Ureter (tissue), 1 donor: ENCODE measurements around the gene SELENOP. TPM values are rescaled to one million over a fixed set of nuclear protein-coding genes. Genes with fewer than 3 reads are reported as not detected.
"Not testable (repeated sequence)": the region's sequence is repeated elsewhere in the genome, so short reads cannot be mapped to it uniquely, and the experiment has no call there.

Source experiments
- DNase-seq: peaks from one replicate; pipeline ENCODE4 v3.0.0-alpha.2; 2020; ENCODE audit warnings: low spot score
- total RNA-seq: library from RNA; stranded (reverse); gene quantifications from one replicate; pipeline ENCODE4 v1.2.4, GENCODE V29; 2023
- donor health status: DM: yes; HTN: yes; CAD: no.

SELENOP gene
- total RNA-seq, 1 donor from 2014 or later, result 87.8 TPM

- no peak for DNase-seq
Measured at GRCh38 chr5:42826757-42827515, 15.2 kb upstream of the SELENOP start.

DNA sequence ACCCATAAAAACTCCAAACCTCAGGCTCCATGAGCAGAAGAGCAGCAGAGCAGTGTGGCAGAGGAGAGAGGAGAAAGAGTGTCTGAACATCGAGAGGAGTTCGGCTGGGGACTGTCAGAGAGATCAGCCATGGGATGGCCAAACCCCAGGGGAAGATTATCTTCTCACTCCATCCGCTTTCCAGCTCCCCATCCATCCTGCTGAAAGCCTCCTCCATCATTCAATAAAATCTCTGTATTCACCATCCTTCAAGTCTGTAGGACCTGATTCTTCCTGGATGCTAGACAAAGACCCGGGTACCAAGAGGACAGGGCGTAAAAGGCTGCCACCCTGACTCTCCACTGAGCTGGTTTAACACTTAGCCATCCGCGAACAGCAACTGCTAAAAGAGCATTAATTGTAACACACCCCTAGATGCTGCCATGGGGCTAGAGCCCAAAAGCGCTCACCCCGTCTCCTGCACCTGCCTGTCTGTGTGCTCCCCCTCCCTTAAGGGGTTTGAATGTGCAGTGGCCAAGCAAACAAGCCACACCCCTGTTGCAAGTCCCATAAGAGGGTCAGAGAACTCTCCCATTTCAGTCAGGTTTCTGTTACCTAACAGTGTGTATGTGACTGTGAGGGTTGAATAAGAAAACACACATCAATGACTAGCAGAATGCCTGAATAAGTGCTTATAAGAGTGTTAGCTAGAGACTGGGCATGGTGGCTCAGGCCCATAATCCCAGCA, 13.9 kb upstream of the SELENOP start:
- DNase-seq, result no peak

- DNase-seq, result no peak
Measured at GRCh38 chr5:42824347-42824976, 12.8 kb upstream of the SELENOP start.

DNA sequence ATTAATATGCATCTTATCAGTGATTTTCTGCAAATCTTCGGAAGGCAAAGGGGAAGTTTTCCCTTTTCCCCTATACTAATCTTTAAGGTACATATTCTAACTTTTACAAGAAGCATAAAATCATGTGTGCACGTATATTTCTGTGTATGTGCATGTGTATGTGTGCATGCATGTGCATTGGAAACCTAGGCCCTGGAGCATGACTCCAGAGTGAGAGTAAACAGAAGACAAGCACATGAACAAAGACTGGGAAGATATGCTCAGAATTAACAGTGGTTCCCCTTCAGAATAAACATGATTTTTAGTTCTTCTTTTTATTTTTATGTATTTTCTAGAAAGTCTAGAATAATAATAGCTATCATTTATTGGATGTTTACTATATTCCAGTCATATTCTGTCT, 10.9 kb upstream of the SELENOP start:
- no peak for DNase-seq

DNA sequence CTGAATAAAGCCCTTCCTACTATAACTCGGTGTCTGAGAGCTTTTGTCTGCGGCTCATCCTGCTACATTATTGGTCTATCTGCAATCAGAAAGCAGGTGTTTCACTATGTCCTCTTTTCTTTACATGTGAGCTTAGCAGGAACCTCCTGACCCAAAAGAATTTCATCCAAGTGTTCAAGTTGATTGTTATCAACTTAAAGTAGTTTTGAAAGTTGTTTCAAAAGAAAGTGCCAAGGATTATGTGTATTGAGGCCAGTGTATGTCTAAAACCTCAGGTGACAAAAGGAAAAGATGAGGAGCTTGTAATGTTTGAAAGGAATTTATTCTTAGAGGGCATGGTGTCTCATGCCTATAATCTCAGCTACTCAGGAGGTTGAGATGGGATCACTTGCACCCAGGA, 8.1 kb upstream of the SELENOP start:
- DNase-seq, result no peak

DNA sequence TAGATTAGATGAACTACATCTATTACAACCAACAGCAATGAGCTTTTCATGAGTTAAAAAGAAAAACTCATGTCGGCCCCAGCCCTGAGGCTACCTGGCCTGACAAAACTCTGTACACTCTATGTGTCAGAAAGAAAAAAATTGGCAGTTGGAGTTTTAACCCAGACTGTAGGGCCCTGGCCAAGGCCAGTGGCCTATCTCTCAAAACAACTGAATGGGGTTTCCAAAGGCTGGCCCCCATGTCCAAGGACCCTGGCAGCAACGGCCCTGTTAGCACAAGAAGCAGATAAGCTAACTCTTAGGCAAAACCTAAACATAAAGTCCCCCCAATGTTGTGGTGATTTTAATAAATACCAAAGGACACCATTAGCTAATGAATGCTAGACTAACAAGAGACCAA, 4.9 kb upstream of the SELENOP start:
- not testable (repeated sequence) for DNase-seq

DNA sequence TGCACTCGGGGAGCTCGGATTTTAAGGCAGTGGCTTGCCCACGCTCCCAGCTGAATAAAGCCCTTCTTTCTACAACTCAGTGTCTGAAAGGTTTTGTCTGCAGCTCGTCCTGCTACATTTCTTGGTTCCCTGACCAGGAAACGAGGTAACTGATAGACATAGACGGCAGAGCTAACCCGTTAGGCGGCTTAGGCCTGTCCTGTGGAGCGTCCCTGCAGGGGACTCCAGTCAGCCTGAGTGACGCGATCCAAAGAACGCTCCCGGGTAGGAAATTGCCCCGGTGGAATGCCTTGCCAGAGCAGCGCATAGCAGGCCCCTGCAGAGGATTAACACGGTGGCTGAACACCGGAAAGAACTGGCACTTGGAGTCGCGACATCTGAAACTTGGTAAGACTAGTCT, 1.8 kb upstream of the SELENOP start:
- no peak for DNase-seq

DNA sequence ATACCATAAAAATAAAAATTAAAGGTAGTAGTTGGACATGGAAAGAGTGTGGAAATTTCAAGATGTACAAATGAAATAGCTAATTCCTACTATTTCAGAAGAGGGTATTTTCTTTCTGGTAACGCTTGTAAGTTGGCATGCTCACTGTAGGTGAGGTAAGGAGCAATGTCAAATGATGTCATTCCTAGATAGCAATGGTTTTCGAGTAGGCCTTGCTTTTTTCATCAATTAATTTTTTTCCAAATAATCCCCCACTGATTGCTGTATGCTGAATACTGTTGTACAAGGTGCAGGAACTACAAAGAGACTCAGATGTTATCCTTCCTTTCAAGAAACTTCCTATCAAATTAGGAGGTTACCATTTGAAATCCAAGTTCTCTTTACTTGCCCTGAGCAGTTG, 928 bp upstream of the SELENOP start:
- no peak for DNase-seq

- no peak for DNase-seq
Measured at GRCh38 chr5:42810834-42811590, 680 bp downstream of the SELENOP start.

GRCh38 chr5:42808888-42809611, 2.6 kb downstream of the SELENOP start:
- DNase-seq, result no peak

DNA sequence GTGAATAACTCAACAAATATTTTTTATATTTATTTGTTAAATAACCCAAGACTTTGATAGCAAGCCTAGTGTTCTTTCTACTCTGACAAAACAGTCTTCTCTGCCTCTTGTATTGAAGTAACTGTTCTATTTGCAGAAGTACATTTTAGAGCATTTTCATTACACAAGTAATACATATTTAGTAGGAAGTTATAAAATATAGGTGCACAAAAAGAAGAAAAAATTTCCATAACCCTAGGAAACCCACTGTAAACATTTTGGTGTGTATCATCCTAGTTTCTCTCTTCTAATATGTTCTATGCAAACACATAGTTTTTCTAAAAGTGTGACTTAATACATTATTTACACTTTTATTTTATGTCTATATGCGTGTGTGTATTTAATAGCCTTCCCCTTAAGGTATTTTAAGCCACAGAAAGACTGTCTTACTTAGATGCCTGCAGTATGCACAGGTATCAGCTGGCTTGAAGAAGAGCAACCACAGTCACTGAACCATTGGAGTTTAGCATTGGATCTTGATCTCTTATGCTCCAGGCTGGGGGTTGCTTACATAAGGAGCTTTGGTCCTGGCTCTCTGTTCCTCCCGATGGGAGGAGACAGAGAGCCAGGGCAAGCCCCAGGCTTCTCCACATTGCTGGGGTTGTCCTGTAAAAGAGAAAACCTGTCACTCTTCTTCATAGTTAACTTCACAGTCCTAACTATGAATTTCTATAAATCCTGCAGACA, 3.8 kb downstream of the SELENOP start:
- DNase-seq, result no peak

DNA sequence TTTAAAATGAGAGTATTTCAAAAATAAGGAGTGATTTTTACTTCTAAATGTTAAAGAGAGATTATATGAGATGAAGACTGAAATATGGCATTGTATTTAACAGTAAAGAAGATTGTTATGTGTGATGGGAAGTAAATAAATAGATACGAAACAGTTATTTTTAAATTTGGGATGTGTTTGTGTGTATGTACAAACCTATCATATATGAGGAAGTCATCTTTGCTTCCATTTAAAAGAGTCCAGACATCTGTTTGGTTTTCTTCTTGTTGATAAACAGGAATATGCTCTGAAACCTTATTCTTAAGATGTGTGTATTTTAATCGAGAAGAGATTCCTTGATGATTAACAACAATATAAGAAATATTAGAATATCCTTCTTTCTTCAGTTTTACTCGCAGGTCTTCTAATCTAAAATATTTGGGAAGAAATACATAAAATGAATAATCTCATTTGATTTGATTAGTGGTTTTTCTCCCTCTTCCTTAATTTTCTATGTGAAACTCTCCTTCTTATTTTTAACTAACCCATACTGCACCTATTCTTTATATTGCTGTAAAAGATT, 4.9 kb downstream of the SELENOP start:
- DNase-seq, result no peak

- no peak for DNase-seq
Measured at GRCh38 chr5:42806004-42806700, 5.5 kb downstream of the SELENOP start.

DNA sequence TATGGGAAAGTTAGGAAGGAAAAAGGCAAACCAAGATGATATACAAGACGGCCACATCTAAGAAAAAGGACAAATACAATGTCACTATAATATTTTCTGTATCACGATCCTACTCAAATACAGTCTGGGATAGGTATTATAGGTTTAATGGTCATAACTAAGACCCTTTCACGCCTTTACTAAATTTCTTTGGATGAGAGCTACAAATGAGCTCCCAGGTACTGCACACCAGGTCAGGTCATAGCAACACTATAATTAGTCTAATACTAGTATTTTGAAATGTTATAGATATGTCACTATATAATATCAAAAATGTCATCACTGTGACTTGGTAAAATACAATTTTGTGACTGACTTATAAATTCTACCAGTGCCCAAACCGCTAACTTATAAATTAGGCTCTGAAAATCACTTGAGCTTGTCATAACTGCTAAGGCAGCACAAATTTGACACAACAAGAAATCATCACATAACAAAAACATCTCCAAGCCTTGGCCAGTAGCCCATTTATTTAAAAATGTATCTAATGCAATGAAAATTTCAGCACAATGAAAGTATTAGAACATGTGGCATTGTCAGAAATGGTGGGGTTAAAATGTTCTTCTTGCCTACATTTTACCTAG, 6.9 kb downstream of the SELENOP start:
- DNase-seq, result no peak

- no peak for DNase-seq
Measured at GRCh38 chr5:42801516-42802166, 10.1 kb downstream of the SELENOP start.

DNA sequence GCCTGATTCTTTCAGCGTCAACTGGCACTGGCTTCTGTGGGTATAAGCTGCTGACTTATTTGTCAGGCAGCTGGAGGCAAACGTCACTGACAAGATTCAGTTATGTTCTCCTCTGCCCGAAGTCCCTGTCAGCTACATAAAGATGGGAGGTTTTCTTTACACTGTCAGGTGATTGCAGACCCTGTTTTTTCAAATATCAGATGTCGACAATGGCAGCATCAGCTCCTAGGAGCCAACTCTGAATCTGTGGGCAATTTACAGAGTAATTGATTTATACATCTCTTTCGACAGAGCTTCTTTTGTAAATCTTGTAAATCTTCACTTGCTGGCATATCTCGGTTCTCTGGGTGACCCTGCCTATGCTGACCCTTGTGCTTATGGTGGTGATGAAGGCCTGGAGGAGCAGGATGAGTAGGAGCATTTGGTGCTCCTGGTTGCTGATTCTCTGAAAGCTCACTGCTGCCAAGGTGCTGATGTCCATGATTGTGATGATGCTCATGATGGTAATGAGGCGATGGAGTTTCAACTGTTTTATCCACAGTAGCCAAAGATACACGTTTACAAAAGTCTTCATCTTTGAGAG, 10.9 kb downstream of the SELENOP start:
- DNase-seq, result no peak

GRCh38 chr5:42799668-42800114, 12.0 kb downstream of the SELENOP start:
- no peak for DNase-seq

GRCh38 chr5:42799241-42799608, 12.5 kb downstream of the SELENOP start:
- no peak for DNase-seq
